ENCODE data around the gene FAT4. TPM values are rescaled to one million over a fixed set of nuclear protein-coding genes. Genes with fewer than 3 reads are reported as not detected.

FAT4 gene, protein sequence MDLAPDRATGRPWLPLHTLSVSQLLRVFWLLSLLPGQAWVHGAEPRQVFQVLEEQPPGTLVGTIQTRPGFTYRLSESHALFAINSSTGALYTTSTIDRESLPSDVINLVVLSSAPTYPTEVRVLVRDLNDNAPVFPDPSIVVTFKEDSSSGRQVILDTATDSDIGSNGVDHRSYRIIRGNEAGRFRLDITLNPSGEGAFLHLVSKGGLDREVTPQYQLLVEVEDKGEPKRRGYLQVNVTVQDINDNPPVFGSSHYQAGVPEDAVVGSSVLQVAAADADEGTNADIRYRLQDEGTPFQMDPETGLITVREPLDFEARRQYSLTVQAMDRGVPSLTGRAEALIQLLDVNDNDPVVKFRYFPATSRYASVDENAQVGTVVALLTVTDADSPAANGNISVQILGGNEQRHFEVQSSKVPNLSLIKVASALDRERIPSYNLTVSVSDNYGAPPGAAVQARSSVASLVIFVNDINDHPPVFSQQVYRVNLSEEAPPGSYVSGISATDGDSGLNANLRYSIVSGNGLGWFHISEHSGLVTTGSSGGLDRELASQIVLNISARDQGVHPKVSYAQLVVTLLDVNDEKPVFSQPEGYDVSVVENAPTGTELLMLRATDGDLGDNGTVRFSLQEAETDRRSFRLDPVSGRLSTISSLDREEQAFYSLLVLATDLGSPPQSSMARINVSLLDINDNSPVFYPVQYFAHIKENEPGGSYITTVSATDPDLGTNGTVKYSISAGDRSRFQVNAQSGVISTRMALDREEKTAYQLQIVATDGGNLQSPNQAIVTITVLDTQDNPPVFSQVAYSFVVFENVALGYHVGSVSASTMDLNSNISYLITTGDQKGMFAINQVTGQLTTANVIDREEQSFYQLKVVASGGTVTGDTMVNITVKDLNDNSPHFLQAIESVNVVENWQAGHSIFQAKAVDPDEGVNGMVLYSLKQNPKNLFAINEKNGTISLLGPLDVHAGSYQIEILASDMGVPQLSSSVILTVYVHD (N-terminal part only)
- 35.3 TPM for total RNA-seq

DNA sequence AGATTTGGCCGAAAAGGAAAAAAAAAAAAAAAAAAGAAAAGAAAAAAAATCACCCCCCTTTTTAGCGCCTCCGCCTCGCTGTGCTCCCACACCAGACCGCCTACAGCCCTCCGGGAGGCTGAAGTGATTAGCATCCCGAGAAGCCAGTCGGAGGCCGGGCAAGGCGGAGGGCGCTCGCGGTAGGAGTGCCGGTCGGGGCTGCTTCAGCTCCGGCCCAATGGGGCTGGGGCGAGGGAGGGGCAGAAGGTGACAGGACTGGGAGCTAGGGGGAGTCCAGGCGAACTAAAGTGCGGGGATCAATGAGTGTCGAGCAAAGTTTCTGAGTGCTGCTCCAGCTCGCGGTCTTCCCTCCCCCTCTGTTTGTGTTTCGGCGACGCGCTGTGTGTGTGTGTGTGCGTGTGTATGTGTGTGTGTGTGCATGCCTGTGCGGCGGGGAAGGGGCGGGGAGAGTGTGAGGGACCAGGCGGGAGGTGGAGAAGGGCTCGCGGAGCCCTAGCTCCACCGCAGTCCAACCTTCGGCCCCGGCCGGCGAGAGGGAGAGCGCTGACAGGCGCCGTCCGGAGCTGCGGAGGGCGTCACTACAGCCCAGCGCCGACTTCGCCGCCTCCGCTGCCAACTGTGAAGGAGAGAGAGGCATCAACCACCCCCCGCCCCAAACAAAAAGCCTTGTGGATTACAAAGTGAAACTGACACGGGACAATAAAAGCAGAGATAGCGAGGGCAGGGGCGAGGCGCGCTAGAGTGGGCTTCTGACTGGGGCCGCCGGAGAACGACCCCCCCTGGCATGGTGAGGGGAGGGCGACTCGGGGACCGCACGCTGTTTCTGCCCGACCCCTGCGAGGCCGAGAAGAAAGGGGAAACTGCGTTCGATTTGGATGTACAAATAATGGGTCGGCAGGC is at the start of gene FAT4:
FAT4 (plus strand) TSS at position 280 of the 900 bp plus-strand sequence. CDS start 1,457 bp downstream, outside the sequence.

Small RNAs within 50 kb of the gene (small RNA-seq; reads per million reads assigned to genes)
- not detected for gene RF00019

Data from diencephalon (tissue), 1 donor.